H1 (cell line): ENCODE data around the gene RWDD1.

Source experiments
- CEBPB ChIP-seq: IDR thresholded peaks from 2 replicates; pipeline ENCODE4 v1.6.1; 2012; ENCODE audit warnings: low read depth, low read length
- CTCF ChIP-seq, 3 experiments: IDR thresholded peaks; 1 replicate in 2 of 3; 2 replicates in 1 of 3; pipeline versions ENCODE4 v1.5.1 to v1.6.1; 2011; ENCODE audit warnings: low read length in 3 of 3, mild to moderate bottlenecking in 3 of 3, inconsistent platforms in 2 of 3, low read depth in 1 of 3, moderate library complexity in 1 of 3; ENCODE audit not compliant: insufficient read depth in 1 of 3; ENCODE audit errors: control extremely low read depth in 1 of 3
- EZH2 ChIP-seq: fragments of 200-600 bp; sonication (generic); IDR thresholded peaks from 2 replicates; pipeline ENCODE4 v1.7.1; 2012; ENCODE audit warnings: low read depth, mild to moderate bottlenecking, moderate library complexity, low read length, inconsistent platforms; ENCODE audit not compliant: severe bottlenecking
- HDAC6 ChIP-seq: IDR thresholded peaks from one replicate; pipeline ENCODE4 v1.7.1; 2012; ENCODE audit warnings: low read depth, mild to moderate bottlenecking, inconsistent platforms, low read length, moderate library complexity
- JUND ChIP-seq: IDR thresholded peaks from 2 replicates; pipeline ENCODE4 v1.6.1; 2011; ENCODE audit warnings: mild to moderate bottlenecking, improper control_type of control experiment, low read length
- MAX ChIP-seq: IDR thresholded peaks from 2 replicates; pipeline ENCODE4 v1.6.1; 2012; ENCODE audit warnings: inconsistent platforms
- POLR2A ChIP-seq, 2 experiments: IDR thresholded peaks; 1 replicate in 1 of 2; 2 replicates in 1 of 2; pipeline ENCODE4 v1.6.1; 2011; ENCODE audit warnings: low read depth in 2 of 2, low read length in 2 of 2, mild to moderate bottlenecking in 2 of 2; ENCODE audit errors: control extremely low read depth in 1 of 2
- POLR2AphosphoS5 ChIP-seq: IDR thresholded peaks from 2 replicates; pipeline ENCODE4 v1.6.1; 2011; ENCODE audit warnings: low read depth, low read length
- SP1 ChIP-seq: IDR thresholded peaks from 2 replicates; pipeline ENCODE4 v1.6.1; 2011; ENCODE audit warnings: low read depth, low read length
- SRF ChIP-seq: IDR thresholded peaks from 2 replicates; pipeline ENCODE4 v1.6.1; 2011; ENCODE audit warnings: mild to moderate bottlenecking, low read depth, low read length, moderate library complexity
- TBP ChIP-seq: IDR thresholded peaks from 2 replicates; pipeline ENCODE4 v1.6.1; 2011; ENCODE audit warnings: low read depth, low read length, improper control_type of control experiment
- TCF12 ChIP-seq: IDR thresholded peaks from 2 replicates; pipeline ENCODE4 v1.6.1; 2011; ENCODE audit warnings: low read depth, mild to moderate bottlenecking, low read length
- TEAD4 ChIP-seq: IDR thresholded peaks from 2 replicates; pipeline ENCODE4 v1.6.1; 2012; ENCODE audit warnings: low read depth, low read length, inconsistent platforms, mixed read lengths
- YY1 ChIP-seq: IDR thresholded peaks from 2 replicates; pipeline ENCODE4 v1.6.1; 2011; ENCODE audit warnings: low read depth, mild to moderate bottlenecking, low read length

- TF ChIP-seq TEAD4 (no peak), CTCF (IDR thresholded peaks at IDR 0.05; ENCODE audit: control extremely low read depth in 1 of 3, insufficient read depth in 1 of 3, low read depth in 1 of 3, low read length in 3 of 3) (no peak), CEBPB (no peak), HDAC6 (no peak), MAX (no peak), SRF (no peak), YY1 (no peak), TBP (no peak), SP1 (no peak), POLR2A (IDR thresholded peaks at IDR 0.05; ENCODE audit: control extremely low read depth in 1 of 2, low read depth in 2 of 2, low read length in 2 of 2) (no peak), JUND (no peak), POLR2AphosphoS5 (no peak), TCF12 (no peak), EZH2 (no peak)
Measured at GRCh38 chr6:116586276-116586675, 15.0 kb downstream of the RWDD1 start.
